ENCODE data around the gene UBAP1.
A peak's percentile ranks its signal among the peaks of the same experiment; 100 is the strongest.
"Not testable (repeated sequence)": the region's sequence is repeated elsewhere in the genome, so short reads cannot be mapped to it uniquely, and the experiment has no call there.

UBAP1 gene

DNA sequence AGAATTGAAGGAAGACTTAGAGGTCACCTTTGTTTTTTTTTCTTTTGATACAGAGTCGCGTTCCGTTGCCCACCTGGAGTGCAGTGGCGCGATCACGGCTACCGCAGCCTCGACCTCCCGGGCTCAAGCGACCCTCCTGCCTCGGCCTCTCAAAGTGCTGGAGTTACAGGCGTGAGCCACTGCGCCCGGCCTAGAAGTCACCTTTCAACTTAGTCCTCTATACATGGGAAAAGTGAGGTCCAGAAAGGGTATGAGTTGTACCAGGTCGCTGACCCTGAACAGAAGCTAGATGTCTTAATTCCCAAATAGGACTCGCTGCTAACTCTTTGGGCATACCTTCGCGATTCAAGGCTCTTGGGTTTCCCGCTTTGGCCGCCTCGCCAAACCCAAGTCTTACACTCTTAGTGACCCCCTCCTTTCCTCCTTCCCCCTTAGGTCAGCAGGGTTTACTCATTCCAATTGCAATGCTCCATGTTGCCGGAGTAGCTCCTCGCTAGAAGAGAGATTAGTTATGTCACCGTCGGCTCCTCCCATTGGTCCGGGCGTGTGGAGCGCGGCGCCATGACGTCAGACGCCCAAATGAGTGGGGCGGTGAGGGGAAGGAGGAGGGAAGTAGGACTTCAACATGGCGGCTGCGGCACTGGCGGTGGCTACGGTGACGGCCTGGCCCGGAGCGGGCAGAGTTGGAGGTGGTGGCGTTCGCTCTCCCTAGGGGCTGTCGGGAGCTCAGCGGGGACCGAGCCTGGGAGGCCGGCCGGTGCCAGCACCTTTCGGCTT lies at the start of gene UBAP1:
UBAP1 (plus strand) TSS at position 608 of the 777 bp plus-strand sequence. CDS start 41,872 bp downstream, outside the sequence.
- DNase-seq (ENCODE audit: low spot score), result peak; percentile 98

DNA sequence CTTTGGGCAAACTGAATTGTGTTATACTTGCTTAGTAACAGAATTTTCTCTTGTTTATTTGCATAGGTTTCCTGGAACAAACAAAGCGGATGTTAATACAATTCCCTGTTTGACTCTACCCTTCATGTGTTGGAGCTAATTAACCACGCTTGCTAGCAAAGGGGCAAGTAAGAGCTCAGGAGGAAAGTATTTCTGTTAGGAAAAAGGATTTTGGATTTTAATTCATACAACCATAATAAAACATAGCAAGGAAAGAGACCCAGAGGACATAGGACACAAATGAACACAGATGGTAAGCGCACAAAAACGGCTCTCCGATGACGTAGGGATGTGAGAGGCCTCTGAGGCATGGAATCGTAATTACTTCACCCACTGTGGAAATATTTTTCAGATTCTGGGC lies 47.3 kb upstream of the UBAP1 start:
- peak; percentile 14 for DNase-seq (ENCODE audit: low spot score)

- no peak for DNase-seq (ENCODE audit: low spot score)
Measured at GRCh38 chr9:34133436-34133949, 45.4 kb upstream of the UBAP1 start.

- DNase-seq (ENCODE audit: low spot score), result no peak
Measured at GRCh38 chr9:34134521-34134920, 44.3 kb upstream of the UBAP1 start.

- not testable (repeated sequence) for DNase-seq (ENCODE audit: low spot score)
Measured at GRCh38 chr9:34138644-34139043, 40.2 kb upstream of the UBAP1 start.

GRCh38 chr9:34139477-34140146 lies 39.2 kb upstream of the UBAP1 start:
- DNase-seq (ENCODE audit: low spot score), result peak; percentile 94

DNA sequence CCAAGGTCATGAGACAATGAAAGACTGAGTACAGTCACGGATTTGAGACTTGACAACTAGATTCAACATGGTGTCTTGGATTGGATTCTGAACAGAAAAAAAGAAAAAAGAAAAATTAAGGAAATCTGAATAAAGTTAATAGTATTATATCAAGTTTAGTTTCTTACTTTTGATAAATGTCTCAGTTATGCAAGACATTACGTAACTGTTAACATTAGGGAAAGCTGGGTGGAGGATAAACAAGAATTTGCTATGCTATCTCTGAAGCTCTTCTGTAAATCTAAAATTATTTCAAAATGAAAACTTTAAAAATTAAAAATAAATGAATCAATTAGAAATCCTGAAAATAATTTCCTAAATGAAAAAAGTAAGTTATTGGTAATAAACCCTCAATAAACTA lies 38.0 kb upstream of the UBAP1 start:
- peak; percentile 40 for DNase-seq (ENCODE audit: low spot score)

DNA sequence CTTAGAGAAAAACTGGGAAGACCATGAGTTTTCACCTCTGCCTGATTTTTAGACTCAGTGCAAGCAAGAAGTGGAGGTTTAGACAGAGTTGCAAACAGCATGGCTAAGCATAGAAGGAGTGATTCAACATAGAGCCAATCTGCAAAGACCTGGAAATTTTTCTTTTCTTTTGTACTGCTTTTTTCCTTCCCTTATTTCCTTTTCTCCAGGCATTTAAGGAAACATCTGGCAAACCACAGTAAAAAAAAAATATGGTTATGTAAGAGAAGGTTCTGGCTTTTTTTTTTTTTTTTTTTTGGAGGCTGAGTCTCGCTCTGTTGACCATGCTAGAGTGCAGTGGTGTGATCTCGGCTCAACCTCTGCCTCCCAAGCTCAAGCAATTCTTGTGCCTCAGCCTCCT lies 35.7 kb upstream of the UBAP1 start:
- no peak for DNase-seq (ENCODE audit: low spot score)

GRCh38 chr9:34145165-34145564 lies 33.7 kb upstream of the UBAP1 start:
- peak; percentile 39 for DNase-seq (ENCODE audit: low spot score)

GRCh38 chr9:34151398-34151797 lies 27.4 kb upstream of the UBAP1 start:
- peak; percentile 79 for DNase-seq (ENCODE audit: low spot score)

- DNase-seq (ENCODE audit: low spot score), result peak; percentile 31
Measured at GRCh38 chr9:34154057-34154456, 24.8 kb upstream of the UBAP1 start.

DNA sequence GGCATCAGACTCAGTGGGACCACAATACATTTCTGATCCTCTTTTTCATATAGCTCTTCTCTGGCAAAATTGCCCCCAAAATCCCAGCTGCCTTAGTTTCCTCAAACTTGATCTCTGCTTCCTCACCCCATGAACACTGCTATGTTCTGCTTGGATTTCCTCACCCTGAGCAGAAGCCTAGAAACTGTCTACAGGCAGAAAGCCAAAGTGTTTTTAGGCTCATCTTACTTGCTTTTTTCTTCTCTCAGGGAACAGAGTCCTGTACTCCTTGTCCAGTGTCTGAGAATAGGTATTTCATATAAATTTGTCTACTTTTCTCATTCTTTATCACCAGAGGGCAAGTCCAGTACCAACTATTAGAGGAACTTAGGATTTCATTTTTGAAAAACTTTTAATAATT lies 21.5 kb upstream of the UBAP1 start:
- peak; percentile 51 for DNase-seq (ENCODE audit: low spot score)

DNA sequence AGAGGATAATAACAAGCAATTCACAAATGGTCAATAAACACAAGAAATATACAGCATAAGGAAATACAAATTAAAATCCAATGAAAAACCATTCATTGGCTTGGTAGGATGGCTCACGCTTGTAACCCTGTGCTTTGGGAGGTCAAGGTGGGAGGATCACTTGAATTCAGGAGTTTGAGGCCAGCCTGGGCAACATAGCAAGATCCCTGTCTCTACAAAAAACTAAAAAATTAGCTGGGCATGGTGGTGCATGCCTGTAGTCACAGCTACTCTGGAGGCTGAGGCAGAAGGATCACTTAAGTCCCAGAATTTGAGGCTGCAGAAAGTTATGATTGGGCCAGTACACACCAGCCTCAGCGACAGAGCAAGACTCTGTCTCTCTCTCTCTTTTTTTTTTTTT lies 20.9 kb upstream of the UBAP1 start:
- DNase-seq (ENCODE audit: low spot score), result no peak

DNA sequence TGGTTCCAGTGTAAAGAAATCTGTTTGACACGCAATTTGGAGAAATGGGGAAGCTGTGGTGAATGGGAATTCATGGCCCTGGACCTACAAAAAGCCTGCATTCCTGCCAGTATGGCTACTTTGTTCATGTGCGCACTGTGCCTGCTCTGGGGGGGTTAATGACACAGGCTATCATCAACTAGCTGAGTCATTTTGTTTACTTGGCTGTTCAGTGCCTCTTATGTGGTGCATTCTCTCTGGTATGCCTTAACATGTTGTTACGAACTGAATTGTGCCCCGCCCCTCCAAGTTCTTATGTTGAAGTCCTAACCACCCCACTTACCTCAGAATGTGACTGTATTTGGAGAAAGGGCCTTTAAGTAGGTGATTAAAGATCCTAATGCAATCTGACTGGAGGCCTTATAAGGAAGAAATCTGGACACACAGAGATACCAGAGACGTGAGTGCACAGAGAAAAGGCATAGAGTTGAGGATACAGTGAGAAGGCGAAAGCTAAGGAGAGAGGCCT lies 20.4 kb upstream of the UBAP1 start:
- peak; percentile 91 for DNase-seq (ENCODE audit: low spot score)

GRCh38 chr9:34163434-34163833 lies 15.4 kb upstream of the UBAP1 start:
- DNase-seq (ENCODE audit: low spot score), result peak; percentile 72

DNA sequence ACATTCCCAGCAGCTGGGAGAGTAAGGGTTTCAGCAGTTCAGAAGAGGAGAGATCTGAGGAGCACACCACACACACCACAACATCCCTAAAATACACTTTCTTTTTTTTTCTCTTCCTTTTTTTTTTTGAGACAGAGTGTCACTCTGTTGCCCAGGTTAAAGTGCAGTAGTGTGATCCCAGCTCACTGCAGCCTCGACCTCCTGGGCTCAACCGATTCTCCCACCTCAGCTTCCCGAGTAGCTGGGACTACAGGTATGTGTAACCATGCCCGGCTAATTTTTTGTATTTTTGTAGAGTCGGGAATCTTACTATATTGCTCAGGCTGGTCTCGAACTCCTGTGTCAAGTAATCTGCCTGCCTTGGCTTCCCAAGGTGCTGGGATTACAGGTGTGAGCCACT lies 9.7 kb upstream of the UBAP1 start:
- no peak for DNase-seq (ENCODE audit: low spot score)

- no peak for DNase-seq (ENCODE audit: low spot score)
Measured at GRCh38 chr9:34170237-34170991, 8.4 kb upstream of the UBAP1 start.

- DNase-seq (ENCODE audit: low spot score), result no peak
Measured at GRCh38 chr9:34171753-34172535, 6.9 kb upstream of the UBAP1 start.

DNA sequence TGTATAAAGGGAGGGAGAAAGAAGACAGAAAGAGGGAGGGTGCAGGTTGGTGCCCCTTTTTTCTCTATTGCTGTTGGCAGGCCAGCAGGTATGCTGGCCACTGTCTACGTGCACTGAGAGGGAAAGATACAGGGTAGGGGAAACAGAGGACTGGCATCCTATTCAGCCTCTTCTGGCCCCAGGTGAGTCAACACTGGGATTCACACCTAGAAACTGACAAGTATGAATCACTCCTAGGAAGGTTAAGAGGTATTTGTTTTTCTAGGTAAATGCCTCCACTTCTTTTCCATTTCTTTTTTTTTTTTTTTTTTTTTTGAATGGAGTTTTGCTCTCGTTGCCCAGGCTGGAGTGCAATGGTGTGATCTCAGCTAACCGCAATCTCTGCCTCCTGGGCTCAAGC lies 2.8 kb upstream of the UBAP1 start:
- DNase-seq (ENCODE audit: low spot score), result no peak

GRCh38 chr9:34177593-34178435 lies 1.0 kb upstream of the UBAP1 start:
- peak; percentile 75 for DNase-seq (ENCODE audit: low spot score)

All from hematopoietic multipotent progenitor cell treated with erythropoietin and hydrocortisone succinate and interleukin-3 and kit ligand, for 17 days (in vitro differentiated cells).